K562 (cell line): Measurements from ENCODE around the gene CTDSP2. TPM values are rescaled to one million over a fixed set of nuclear protein-coding genes. Genes with fewer than 3 reads are reported as not detected.
A peak's percentile ranks its signal among the peaks of the same experiment; 100 is the strongest.

ENCODE experiments used
- CBFA2T2 ChIP-seq: fragments of 450-650 bp; conservative IDR thresholded peaks from 2 replicates; pipeline ENCODE4 v1.6.1; 2017; ENCODE audit warnings: mild to moderate bottlenecking
- EGR1 ChIP-seq: fragments of 450-650 bp; conservative IDR thresholded peaks from 2 replicates; pipeline ENCODE4 v1.6.1; 2017; ENCODE audit warnings: mild to moderate bottlenecking
- FOXJ2 ChIP-seq: fragments of 200-800 bp; sonication (Bioruptor generic); IDR thresholded peaks from 2 replicates; pipeline ENCODE4 v1.6.1; 2016; ENCODE audit warnings: missing genetic modification characterization, missing compliant biosample characterization
- ILK ChIP-seq: fragments of 450-650 bp; IDR thresholded peaks from 2 replicates; pipeline ENCODE4 v1.6.1; 2016; ENCODE audit warnings: missing genetic modification characterization, low read depth, mild to moderate bottlenecking, missing compliant biosample characterization, moderate library complexity, borderline replicate concordance
- MCM7 ChIP-seq, 2 experiments: fragments of 450-650 bp; IDR thresholded peaks; 2 replicates each; pipeline ENCODE4 v1.6.1; 2016 to 2018
- PHB ChIP-seq: fragments of 250-450 bp; sonication (Bioruptor Pico); IDR thresholded peaks from 2 replicates; pipeline ENCODE4 v1.5.0; 2021
- PKNOX1 ChIP-seq: fragments of 450-650 bp; IDR thresholded peaks from 2 replicates; pipeline ENCODE4 v1.6.1; 2016
- STAT5B ChIP-seq: fragments of 250-450 bp; sonication (Bioruptor Pico); IDR thresholded peaks from 2 replicates; pipeline ENCODE4 v1.8.0; 2021; ENCODE audit warnings: mild to moderate bottlenecking, inconsistent platforms
- TARDBP ChIP-seq: fragments of 450-650 bp; IDR thresholded peaks from 2 replicates; pipeline ENCODE4 v1.6.1; 2016
- ZBTB2 ChIP-seq: fragments of 450-650 bp; IDR thresholded peaks from 2 replicates; pipeline ENCODE4 v1.6.1; 2016; ENCODE audit warnings: antibody characterized with exemption
- ZBTB40 ChIP-seq, 2 experiments: fragments of 450-650 bp in 1 of 2; sonication (generic) in 1 of 2; formaldehyde crosslinking in 1 of 2; IDR thresholded peaks; 2 replicates each; pipeline versions ENCODE4 v1.7.1 to v1.9.0; 2016 to 2022; ENCODE audit warnings: inconsistent platforms in 1 of 2, mild to moderate bottlenecking in 1 of 2, missing genetic modification reagents in 1 of 2
- ZBTB49 ChIP-seq: sonication (generic); formaldehyde crosslinking; IDR thresholded peaks from 2 replicates; pipeline ENCODE4 v1.8.0; 2022; ENCODE audit warnings: missing genetic modification reagents, mild to moderate bottlenecking, borderline replicate concordance
- polyA plus RNA-seq, 8 experiments: library from polyadenylated mRNA; depleted of rRNA in 4 of 8; stranded (reverse) in 5 of 8; unstranded in 3 of 8; fragments of >200 nt; fragmentation: Nextera tagmentation in 2 of 8; fragmentation: Illumina TruSeq in 1 of 8; extraction: Ambion mirVana in 2 of 8; extraction: Trizol in 1 of 8; gene quantifications; 2 replicates each; pipeline versions ENCODE4 v1.2.1 to v1.2.3, GENCODE V29; 2011 to 2014; ENCODE audit warnings: inconsistent platforms in 1 of 8, missing spikeins in 1 of 8
- total RNA-seq, 7 experiments: library from RNA; depleted of rRNA in 6 of 7; stranded (reverse); fragments of >200 nt in 6 of 7; fragmentation: Illumina TruSeq in 2 of 7; extraction: Trizol in 2 of 7; gene quantifications; 2 replicates each; pipeline versions ENCODE4 v1.2.1 to v1.2.3, GENCODE V29; 2011 to 2021; ENCODE audit warnings: low replicate concordance in 1 of 7

CTDSP2 gene
- total and polyA plus RNA-seq, 9 of the 15 experiments (the other 6 are each of a cell fraction or from before 2014, with no cell fraction given): 20.4 to 108 (median 47.7) TPM

GRCh38 chr12:57865084-57865751, 18.7 kb upstream of the CTDSP2 start (continued):
- TF ChIP-seq ZBTB40 (IDR thresholded peaks at IDR 0.05) (no peak), ZBTB40 (CRISPR knock-in tag; IDR thresholded peaks at IDR 0.05) (no peak), FOXJ2 (tag) (no peak), MCM7 (IDR thresholded peaks at IDR 0.05) (no peak), ZBTB2 (no peak), TARDBP (no peak), STAT5B (no peak), PHB (CRISPR knock-in tag) (no peak), ILK (tag) (no peak), ZBTB49 (CRISPR knock-in tag) (no peak), CBFA2T2 (no peak), EGR1 (peak; percentile 62), PKNOX1 (no peak)
